HG03097 (cell line): ENCODE results near the gene CPLANE1.

Experiments
- ATAC-seq: cut with Tn5 transposase; IDR thresholded peaks from one replicate; pipeline ENCODE4 v1.9.1; 2021; ENCODE audit not compliant: unreplicated experiment, low FRiP score

The CPLANE1 gene

GRCh38 chr5:37071901-37072581 is 177.1 kb downstream of the CPLANE1 start:
- no peak for ATAC-seq

- no peak for ATAC-seq
These were observed 177.7 kb downstream of the CPLANE1 start for GRCh38 chr5:37071487-37071886.

- no peak for ATAC-seq
These were observed 184.7 kb downstream of the CPLANE1 start for GRCh38 chr5:37064442-37064841.

DNA sequence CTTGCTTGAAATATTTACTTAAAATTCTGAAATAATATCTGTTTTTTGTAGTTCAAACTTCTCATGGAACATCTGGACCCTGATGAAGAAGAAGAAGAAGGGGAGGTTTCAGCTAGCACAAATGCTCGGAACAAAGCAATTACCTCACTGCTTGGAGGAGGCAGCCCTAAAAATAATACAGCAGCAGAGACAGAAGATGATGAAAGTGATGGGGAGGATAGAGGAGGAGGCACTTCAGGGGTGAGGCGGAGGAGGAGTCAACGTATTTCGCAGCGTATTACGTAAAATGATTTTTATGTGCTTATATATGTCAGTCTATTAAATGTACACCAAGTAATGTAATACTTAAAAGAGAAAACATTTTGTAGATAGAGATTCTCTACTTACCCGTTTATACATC is 185.4 kb downstream of the CPLANE1 start:
- no peak for ATAC-seq

GRCh38 chr5:37060030-37060429 is 189.1 kb downstream of the CPLANE1 start:
- ATAC-seq, result no peak

DNA sequence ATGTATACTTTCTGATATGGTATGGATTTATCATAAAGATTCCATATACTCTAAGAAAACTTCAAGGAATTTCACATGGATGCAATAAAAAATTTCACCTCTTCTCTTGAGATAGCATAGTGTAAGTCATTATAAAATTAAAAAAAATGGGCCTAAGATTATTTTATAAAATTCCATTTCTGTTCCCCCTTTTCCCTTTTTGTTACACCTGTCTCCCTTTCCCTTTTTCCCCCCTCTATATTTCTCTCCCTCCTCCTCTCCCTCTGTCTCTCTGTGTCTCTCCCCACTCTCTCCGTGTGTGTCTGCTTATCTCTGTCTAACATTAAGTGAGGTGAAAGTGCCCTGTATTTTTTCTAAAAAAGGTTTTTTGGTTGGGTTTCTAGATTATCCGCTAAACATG is 192.4 kb downstream of the CPLANE1 start:
- no peak for ATAC-seq
